ENCODE data around the gene CCSER2.

The CCSER2 gene

DNA sequence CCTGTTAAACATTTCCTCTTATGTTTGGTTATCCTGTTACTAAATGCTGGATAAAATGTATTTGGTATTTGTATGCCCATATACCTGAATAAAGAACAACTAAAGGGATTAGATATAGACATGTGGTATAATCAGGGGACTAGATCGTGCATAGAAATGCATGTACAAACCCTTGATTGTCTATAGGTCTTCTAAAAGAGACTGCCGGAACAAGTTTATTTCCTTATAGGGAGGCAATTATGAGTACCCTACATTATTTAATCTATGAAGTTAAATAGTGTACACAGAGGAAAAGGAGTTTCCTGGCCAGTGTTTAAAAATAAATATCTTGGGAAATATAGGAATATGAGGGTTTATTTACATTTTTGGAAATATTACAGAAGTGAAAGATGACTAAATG lies 44.6 kb downstream of the CCSER2 start:
- Mint-ChIP-seq H3K27me3 (ENCODE audit: low read depth) (no peaks in the 10 kb centered on the region), H3K9me3 (no peaks in the 10 kb centered on the region), H3K4me3 (no peak overlapping the region), H3K27ac (no peak overlapping the region), H3K4me1 (ENCODE audit: low read depth) (peaks cover 32% of the 10 kb centered on the region), H3K36me3 (ENCODE audit: low read depth) (peaks cover 28% of the 10 kb centered on the region)

- Mint-ChIP-seq H3K9me3 (no peaks in the 10 kb centered on the region), H3K27ac (no peak overlapping the region), H3K36me3 (ENCODE audit: low read depth) (peaks cover 28% of the 10 kb centered on the region), H3K27me3 (ENCODE audit: low read depth) (no peaks in the 10 kb centered on the region), H3K4me3 (no peak overlapping the region), H3K4me1 (ENCODE audit: low read depth) (peaks cover 35% of the 10 kb centered on the region)
Observed at GRCh38 chr10:84374455-84374854, 46.1 kb downstream of the CCSER2 start.

DNA sequence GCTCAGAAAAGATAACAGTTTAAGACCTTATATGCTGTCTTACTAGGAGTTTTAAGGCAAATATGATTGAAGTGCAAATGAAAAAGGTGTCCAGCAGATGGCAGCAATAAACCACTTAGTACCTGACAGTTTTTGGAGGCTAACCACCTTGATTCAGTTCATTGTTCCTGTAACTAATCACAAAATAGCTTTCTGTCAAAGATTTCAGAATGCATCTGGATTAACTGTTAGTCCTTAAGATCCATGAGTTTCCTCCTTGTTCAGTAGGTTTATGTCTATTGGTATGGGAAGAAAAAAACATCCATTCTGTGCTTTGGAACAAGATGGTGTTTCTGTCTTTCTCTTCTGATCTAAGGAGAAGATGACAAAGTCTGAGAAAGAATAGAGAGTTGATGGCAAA lies 46.6 kb downstream of the CCSER2 start:
- H3K4me3 Mint-ChIP-seq: no peak overlapping the region
- peaks cover 28% of the 10 kb centered on the region for H3K36me3 Mint-ChIP-seq (ENCODE audit: low read depth)
- H3K9me3 Mint-ChIP-seq: no peaks in the 10 kb centered on the region
- no peaks in the 10 kb centered on the region for H3K27me3 Mint-ChIP-seq (ENCODE audit: low read depth)
- peaks cover 30% of the 10 kb centered on the region for H3K4me1 Mint-ChIP-seq (ENCODE audit: low read depth)
- H3K27ac Mint-ChIP-seq: no peak overlapping the region

DNA sequence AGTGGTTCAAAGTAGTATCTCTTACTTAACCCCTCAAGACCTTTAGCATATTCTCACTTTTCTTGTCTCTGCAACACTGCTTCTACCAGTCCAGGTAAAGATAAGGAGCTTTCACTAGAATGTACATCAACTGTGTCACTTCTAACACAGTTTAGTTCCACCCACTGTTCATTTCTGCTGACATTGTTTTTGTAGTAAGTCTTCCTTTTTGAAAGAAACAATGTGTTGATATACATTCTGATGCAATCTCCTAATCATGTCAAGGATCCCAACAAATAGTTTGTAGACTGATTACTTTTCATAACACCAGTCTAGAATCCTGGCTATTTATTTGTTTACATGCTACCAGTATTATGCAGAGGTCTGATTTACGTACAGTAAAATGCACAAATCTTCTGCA lies 47.5 kb downstream of the CCSER2 start:
- Mint-ChIP-seq H3K27me3 (ENCODE audit: low read depth) (no peaks in the 10 kb centered on the region), H3K27ac (no peak overlapping the region), H3K9me3 (no peaks in the 10 kb centered on the region), H3K4me1 (ENCODE audit: low read depth) (peaks cover 30% of the 10 kb centered on the region), H3K36me3 (ENCODE audit: low read depth) (peaks cover 32% of the 10 kb centered on the region), H3K4me3 (no peak overlapping the region)

GRCh38 chr10:84388148-84388547 lies 59.8 kb downstream of the CCSER2 start:
- Mint-ChIP-seq H3K27me3 (ENCODE audit: low read depth) (no peaks in the 10 kb centered on the region), H3K4me3 (no peak overlapping the region), H3K36me3 (ENCODE audit: low read depth) (peaks cover 42% of the 10 kb centered on the region), H3K4me1 (ENCODE audit: low read depth) (no peaks in the 10 kb centered on the region), H3K9me3 (peaks cover 20% of the 10 kb centered on the region), H3K27ac (no peak overlapping the region)

GRCh38 chr10:84390364-84390763 lies 62.0 kb downstream of the CCSER2 start:
- Mint-ChIP-seq H3K27me3 (ENCODE audit: low read depth) (no peaks in the 10 kb centered on the region), H3K4me3 (no peak overlapping the region), H3K27ac (no peak overlapping the region), H3K9me3 (peaks cover 4% of the 10 kb centered on the region), H3K4me1 (ENCODE audit: low read depth) (no peaks in the 10 kb centered on the region), H3K36me3 (ENCODE audit: low read depth) (peaks cover 24% of the 10 kb centered on the region)

- Mint-ChIP-seq H3K27ac (no peak overlapping the region), H3K27me3 (ENCODE audit: low read depth) (no peaks in the 10 kb centered on the region), H3K4me3 (no peak overlapping the region), H3K4me1 (ENCODE audit: low read depth) (no peaks in the 10 kb centered on the region), H3K9me3 (no peaks in the 10 kb centered on the region), H3K36me3 (ENCODE audit: low read depth) (peaks cover 19% of the 10 kb centered on the region)
Observed at GRCh38 chr10:84391326-84391725, 62.9 kb downstream of the CCSER2 start.

DNA sequence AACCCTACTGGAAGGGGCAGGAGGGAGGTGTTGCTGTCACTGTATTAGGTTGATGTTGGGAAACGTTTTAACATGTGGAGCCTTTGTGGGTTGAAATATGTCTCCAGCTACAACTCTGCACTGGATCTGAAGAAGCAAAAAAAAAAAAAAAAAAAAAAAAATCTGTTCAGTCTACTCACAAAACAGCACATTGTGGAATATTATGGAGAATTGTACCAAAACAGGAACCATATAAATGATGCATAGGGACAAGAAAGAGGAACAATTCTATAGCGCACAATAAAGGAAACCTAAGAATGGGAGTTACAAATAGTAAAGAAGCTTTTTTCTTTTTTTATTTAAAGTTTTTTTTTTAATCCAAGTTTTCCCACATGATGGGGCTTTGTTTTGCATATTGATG lies 63.8 kb downstream of the CCSER2 start:
- H3K27me3 Mint-ChIP-seq (ENCODE audit: low read depth): no peaks in the 10 kb centered on the region
- H3K9me3 Mint-ChIP-seq: no peaks in the 10 kb centered on the region
- H3K4me1 Mint-ChIP-seq (ENCODE audit: low read depth): no peaks in the 10 kb centered on the region
- peaks cover 27% of the 10 kb centered on the region for H3K36me3 Mint-ChIP-seq (ENCODE audit: low read depth)
- H3K27ac Mint-ChIP-seq: no peak overlapping the region
- H3K4me3 Mint-ChIP-seq: no peak overlapping the region

- peaks cover 39% of the 10 kb centered on the region for H3K36me3 Mint-ChIP-seq (ENCODE audit: low read depth)
- no peak overlapping the region for H3K27ac Mint-ChIP-seq
- peaks cover 5% of the 10 kb centered on the region for H3K4me1 Mint-ChIP-seq (ENCODE audit: low read depth)
- H3K4me3 Mint-ChIP-seq: no peak overlapping the region
- no peaks in the 10 kb centered on the region for H3K27me3 Mint-ChIP-seq (ENCODE audit: low read depth)
- peaks cover 16% of the 10 kb centered on the region for H3K9me3 Mint-ChIP-seq
Observed at GRCh38 chr10:84395581-84395980, 67.2 kb downstream of the CCSER2 start.

GRCh38 chr10:84397735-84398144 lies 69.4 kb downstream of the CCSER2 start:
- peaks cover 46% of the 10 kb centered on the region for H3K36me3 Mint-ChIP-seq (ENCODE audit: low read depth)
- H3K4me1 Mint-ChIP-seq (ENCODE audit: low read depth): peaks cover 8% of the 10 kb centered on the region
- no peak overlapping the region for H3K4me3 Mint-ChIP-seq
- peaks cover 16% of the 10 kb centered on the region for H3K9me3 Mint-ChIP-seq
- H3K27ac Mint-ChIP-seq: no peak overlapping the region
- H3K27me3 Mint-ChIP-seq (ENCODE audit: low read depth): no peaks in the 10 kb centered on the region

DNA sequence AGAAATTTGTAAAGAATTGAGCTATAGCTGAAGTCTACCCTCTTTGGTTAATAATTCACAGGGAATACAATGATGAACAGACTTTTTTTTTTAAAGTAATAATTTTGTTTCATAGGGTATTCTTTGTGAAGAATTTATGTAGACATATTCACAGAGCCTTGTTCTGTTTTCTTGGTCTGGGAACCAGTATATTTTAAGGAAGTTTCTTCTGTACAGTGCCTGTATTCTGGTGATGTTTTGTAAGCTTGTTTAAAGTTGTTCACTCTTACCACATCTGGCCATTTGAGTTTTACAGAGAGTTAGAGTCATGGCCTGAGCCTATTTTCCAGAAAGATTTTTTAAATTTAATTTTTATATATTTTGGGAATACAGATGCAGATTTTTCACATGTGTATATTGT lies 70.3 kb downstream of the CCSER2 start:
- H3K27ac Mint-ChIP-seq: no peak overlapping the region
- no peak overlapping the region for H3K4me3 Mint-ChIP-seq
- no peaks in the 10 kb centered on the region for H3K27me3 Mint-ChIP-seq (ENCODE audit: low read depth)
- H3K36me3 Mint-ChIP-seq (ENCODE audit: low read depth): peaks cover 46% of the 10 kb centered on the region
- peaks cover 8% of the 10 kb centered on the region for H3K4me1 Mint-ChIP-seq (ENCODE audit: low read depth)
- peaks cover 16% of the 10 kb centered on the region for H3K9me3 Mint-ChIP-seq

GRCh38 chr10:84401854-84402611 lies 73.6 kb downstream of the CCSER2 start:
- no peaks in the 10 kb centered on the region for H3K27me3 Mint-ChIP-seq (ENCODE audit: low read depth)
- no peak overlapping the region for H3K27ac Mint-ChIP-seq
- peaks cover 43% of the 10 kb centered on the region for H3K36me3 Mint-ChIP-seq (ENCODE audit: low read depth)
- H3K4me1 Mint-ChIP-seq (ENCODE audit: low read depth): peaks cover 26% of the 10 kb centered on the region
- H3K9me3 Mint-ChIP-seq: peaks cover 16% of the 10 kb centered on the region
- H3K4me3 Mint-ChIP-seq: no peak overlapping the region

DNA sequence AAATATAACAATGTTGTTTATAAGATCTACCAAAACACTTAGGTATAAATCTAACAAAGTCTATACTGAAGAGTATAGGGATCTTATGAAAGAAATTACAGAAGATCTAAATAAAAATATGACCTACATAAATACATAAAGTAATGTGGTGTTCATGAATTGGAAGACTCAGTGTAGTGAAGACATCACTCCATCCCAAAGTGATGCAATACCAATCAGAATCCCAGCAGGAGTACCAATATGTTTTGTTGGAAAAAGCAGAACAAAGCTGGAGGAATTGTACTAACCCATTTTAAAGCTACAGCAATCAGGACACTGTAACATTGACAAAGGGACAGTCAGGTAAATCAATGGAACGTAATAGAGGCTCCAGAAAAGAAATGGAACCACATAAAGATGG lies 76.4 kb downstream of the CCSER2 start:
- Mint-ChIP-seq H3K36me3 (ENCODE audit: low read depth) (peaks cover 31% of the 10 kb centered on the region), H3K4me3 (no peak overlapping the region), H3K27ac (no peak overlapping the region), H3K9me3 (peaks cover 8% of the 10 kb centered on the region), H3K27me3 (ENCODE audit: low read depth) (no peaks in the 10 kb centered on the region), H3K4me1 (ENCODE audit: low read depth) (peaks cover 26% of the 10 kb centered on the region)

GRCh38 chr10:84405662-84406061 lies 77.3 kb downstream of the CCSER2 start:
- no peak overlapping the region for H3K4me3 Mint-ChIP-seq
- peaks cover 30% of the 10 kb centered on the region for H3K36me3 Mint-ChIP-seq (ENCODE audit: low read depth)
- peaks cover 8% of the 10 kb centered on the region for H3K9me3 Mint-ChIP-seq
- H3K27me3 Mint-ChIP-seq (ENCODE audit: low read depth): no peaks in the 10 kb centered on the region
- H3K4me1 Mint-ChIP-seq (ENCODE audit: low read depth): peaks cover 25% of the 10 kb centered on the region
- H3K27ac Mint-ChIP-seq: no peak overlapping the region

GRCh38 chr10:84406561-84406960 lies 78.2 kb downstream of the CCSER2 start:
- Mint-ChIP-seq H3K4me3 (no peak overlapping the region), H3K4me1 (ENCODE audit: low read depth) (peaks cover 25% of the 10 kb centered on the region), H3K9me3 (peaks cover 17% of the 10 kb centered on the region), H3K36me3 (ENCODE audit: low read depth) (peaks cover 31% of the 10 kb centered on the region), H3K27me3 (ENCODE audit: low read depth) (no peaks in the 10 kb centered on the region), H3K27ac (no peak overlapping the region)
